ENCODE data around the gene GBGT1.
"Not testable (repeated sequence)": the region's sequence is repeated elsewhere in the genome, so short reads cannot be mapped to it uniquely, and the experiment has no call there.

The GBGT1 gene

GRCh38 chr9:133194597-133194996 lies 30.9 kb upstream of the GBGT1 start:
- DNase-seq, result no peak

GRCh38 chr9:133191989-133192388 lies 28.3 kb upstream of the GBGT1 start:
- no peak for DNase-seq

- DNase-seq, result no peak
Observed at GRCh38 chr9:133189826-133190225, 26.1 kb upstream of the GBGT1 start.

- DNase-seq, result no peak
Observed at GRCh38 chr9:133188843-133189180, 25.1 kb upstream of the GBGT1 start.

- no peak for DNase-seq
Observed at GRCh38 chr9:133188006-133188842, 24.5 kb upstream of the GBGT1 start.

- no peak for DNase-seq
Observed at GRCh38 chr9:133187561-133188005, 23.9 kb upstream of the GBGT1 start.

GRCh38 chr9:133186736-133187135 lies 23.0 kb upstream of the GBGT1 start:
- DNase-seq, result no peak

- DNase-seq, result peak; percentile 39 to 56
Observed at GRCh38 chr9:133184971-133185370, 21.3 kb upstream of the GBGT1 start.

GRCh38 chr9:133182151-133182550 lies 18.4 kb upstream of the GBGT1 start:
- no peak for DNase-seq

- DNase-seq, result no peak
Observed at GRCh38 chr9:133181561-133181960, 17.8 kb upstream of the GBGT1 start.

- DNase-seq, result no peak
Observed at GRCh38 chr9:133180953-133181352, 17.2 kb upstream of the GBGT1 start.

- DNase-seq, result no peak
Observed at GRCh38 chr9:133173056-133173455, 9.3 kb upstream of the GBGT1 start.

- no peak for DNase-seq
Observed at GRCh38 chr9:133171161-133171961, 7.6 kb upstream of the GBGT1 start.

GRCh38 chr9:133170716-133171115 lies 7.0 kb upstream of the GBGT1 start:
- no peak for DNase-seq

GRCh38 chr9:133169687-133170086 lies 6.0 kb upstream of the GBGT1 start:
- DNase-seq, result not testable (repeated sequence)

- no peak for DNase-seq
Observed at GRCh38 chr9:133169102-133169501, 5.4 kb upstream of the GBGT1 start.

GRCh38 chr9:133168432-133168831 lies 4.7 kb upstream of the GBGT1 start:
- no peak for DNase-seq

GRCh38 chr9:133167769-133168168 lies 4.1 kb upstream of the GBGT1 start:
- DNase-seq, result no peak

GRCh38 chr9:133167096-133167730 lies 3.5 kb upstream of the GBGT1 start:
- DNase-seq, result no peak

GRCh38 chr9:133166392-133166791 lies 2.7 kb upstream of the GBGT1 start:
- DNase-seq, result no peak

- DNase-seq, result no peak
Observed at GRCh38 chr9:133165452-133165730, 1.7 kb upstream of the GBGT1 start.

- no peak for DNase-seq
Observed at GRCh38 chr9:133164191-133164590, 477 bp upstream of the GBGT1 start.

- DNase-seq, result no peak
Observed at GRCh38 chr9:133162861-133163503, 732 bp downstream of the GBGT1 start.

Measured in CD4-positive, alpha-beta T cell treated with Interleukin-4 for 1 hour (primary cell).